ENCODE measurements around the gene TACC3. TPM values are rescaled to one million over a fixed set of nuclear protein-coding genes. Genes with fewer than 3 reads are reported as not detected.

The TACC3 gene
- total RNA-seq, 1 experiment from 2014 or later, result 207 TPM

DNA sequence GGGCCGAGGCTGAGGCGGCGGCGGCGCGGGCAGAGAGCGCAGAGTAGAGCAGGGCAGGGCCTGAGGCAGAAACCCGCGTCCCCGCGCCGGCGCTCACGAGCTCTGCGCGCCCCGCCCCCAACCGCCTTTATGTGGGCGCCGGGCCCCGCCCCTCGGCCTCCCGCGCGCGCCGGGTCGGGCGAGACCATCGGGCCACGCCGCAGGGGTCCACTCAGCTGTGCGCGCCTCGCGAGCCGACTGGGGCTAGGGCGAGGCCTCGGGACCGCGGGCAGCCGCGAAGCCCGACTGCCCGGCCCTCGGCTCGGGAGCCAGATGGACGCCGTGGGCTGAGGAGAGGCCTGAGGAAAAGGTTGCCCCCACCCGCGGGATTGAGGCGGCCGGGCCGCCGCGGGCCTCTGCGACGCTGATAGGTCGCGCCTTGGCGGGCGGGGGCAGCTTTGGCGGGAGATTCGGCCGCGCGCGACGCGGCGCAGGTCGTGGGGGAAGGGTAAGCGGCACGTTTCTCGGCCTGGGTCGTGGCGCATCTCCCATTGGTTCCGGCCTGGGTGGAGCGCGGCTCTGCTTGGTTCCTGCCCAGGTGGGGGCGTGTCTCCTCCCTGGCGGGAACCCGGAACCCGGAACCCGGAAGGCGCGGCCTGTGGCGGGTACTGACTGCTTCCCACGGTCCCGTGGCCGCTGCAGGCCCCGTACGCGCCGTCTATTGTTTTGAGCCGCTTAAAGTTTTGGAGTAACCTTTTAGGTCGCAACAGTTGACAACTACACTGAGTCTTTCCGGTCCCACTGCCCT is 8.9 kb upstream of the TACC3 start, which contains the start of gene SLBP (continued):
- TF ChIP-seq ZNF532 (CRISPR knock-in tag; IDR thresholded peaks at IDR 0.05; ENCODE audit: borderline replicate concordance), result no peak
- no peak; the same call in 1 of the 2 replicates for TF ChIP-seq NFE2L1 (CRISPR knock-in tag; IDR thresholded peaks at IDR 0.05)

DNA sequence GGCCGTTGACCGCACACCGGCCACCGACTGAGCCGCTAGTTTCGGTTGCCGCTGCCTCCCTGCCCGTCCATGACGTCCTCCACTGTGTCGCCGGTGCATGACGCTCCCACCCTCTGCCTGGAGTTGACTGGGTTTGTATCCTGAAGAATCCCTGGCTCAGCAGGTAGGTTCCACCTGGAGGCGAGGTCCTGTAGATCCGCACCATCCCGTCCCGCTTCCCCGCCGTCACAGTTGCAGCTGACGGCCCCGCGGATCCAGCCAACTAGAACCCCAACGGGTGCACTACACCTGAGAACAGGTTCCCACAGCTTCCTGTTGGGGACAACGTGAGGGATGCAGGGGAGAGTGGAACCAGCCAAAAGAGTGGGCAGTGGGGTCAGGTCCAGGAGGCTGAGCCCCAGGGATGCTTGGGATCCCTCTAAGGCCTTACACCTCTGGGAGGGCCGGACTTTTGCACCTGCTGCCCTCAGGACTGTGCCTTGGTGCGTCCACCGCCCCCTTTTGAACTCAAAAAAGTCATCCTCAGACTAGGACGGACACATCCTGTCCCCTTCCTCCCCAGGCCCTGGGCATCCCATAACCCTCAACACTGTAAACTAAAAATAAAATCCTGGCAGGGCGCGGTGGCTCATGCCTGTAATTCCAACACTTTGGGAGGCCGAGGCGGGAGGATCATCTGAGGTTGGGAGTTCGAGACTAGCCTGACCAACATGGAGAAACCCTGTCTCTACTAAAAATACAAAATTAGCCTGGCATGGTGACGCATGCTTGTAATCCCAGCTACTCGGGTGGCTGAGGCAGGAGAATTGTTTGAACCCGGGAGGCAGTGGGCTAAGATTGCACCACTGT is 8.1 kb upstream of the TACC3 start:
- Mint-ChIP-seq H3K36me3 (peaks cover 16% of the 10 kb centered on the region), H3K9me3 (no peaks in the 10 kb centered on the region), H3K27me3 (ENCODE audit: low read depth) (peaks cover 2% of the 10 kb centered on the region; the same call in 1 of the 2 replicates), H3K4me1 (peaks cover 27% of the 10 kb centered on the region), H3K4me3 (peak overlapping the region; percentile 95), H3K27ac (peak overlapping the region; percentile 99)
- ChIA-PET POLR2A (interaction anchor here (1.0 to 1.8 kb wide), 3 partner anchors 8 to 536 kb away, joined by 3 to 16 read pairs (median 4); partner anchors contain the start of genes TACC3 and TMEM129), CTCF (interaction anchor here (1.1 to 3.4 kb wide), 6 partner anchors 13 to 55 kb away, joined by 3 to 24 read pairs (median 6); no protein-coding TSS in a partner anchor)
- ATAC-seq (peak; percentile 6), DNase-seq (ENCODE audit: low spot score) (peak; percentile 69)
- no peak for TF ChIP-seq ZNF532 (CRISPR knock-in tag; IDR thresholded peaks at IDR 0.05; ENCODE audit: borderline replicate concordance)

GRCh38 chr4:1714303-1715001 is 6.9 kb upstream of the TACC3 start:
- Mint-ChIP-seq H3K4me1 (peaks cover 31% of the 10 kb centered on the region), H3K27ac (peak overlapping the region; percentile 74), H3K27me3 (ENCODE audit: low read depth) (peaks cover 2% of the 10 kb centered on the region; the same call in 1 of the 2 replicates), H3K36me3 (peaks cover 18% of the 10 kb centered on the region), H3K4me3 (peak overlapping the region; percentile 95; the same call in 1 of the 2 replicates), H3K9me3 (no peaks in the 10 kb centered on the region)
- ATAC-seq, result peak; percentile 4
- ChIA-PET POLR2A (no interaction called here), CTCF (interaction anchor here (1.0 to 3.4 kb wide), 4 partner anchors 12 to 34 kb away, joined by 4 to 24 read pairs (median 6); no protein-coding TSS in a partner anchor)
- TF ChIP-seq ETV6 (CRISPR knock-in tag; IDR thresholded peaks at IDR 0.05), result no peak
- no peak for TF ChIP-seq ZNF416 (CRISPR knock-in tag; IDR thresholded peaks at IDR 0.05)
- peak; percentile 74; the same call in 1 of the 2 replicates for TF ChIP-seq ZNF121 (CRISPR knock-in tag; IDR thresholded peaks at IDR 0.05)
- no peak for DNase-seq (ENCODE audit: low spot score)

All from WTC11 (cell line).